GM19328 (cell line): ENCODE results near the gene DOCK3.
"Not testable (repeated sequence)": the region's sequence is repeated elsewhere in the genome, so short reads cannot be mapped to it uniquely, and the experiment has no call there.

Experiments
- ATAC-seq: cut with Tn5 transposase; IDR thresholded peaks from one replicate; pipeline ENCODE4 v1.9.1; 2021; ENCODE audit warnings: mild to moderate bottlenecking, moderate library complexity; ENCODE audit not compliant: unreplicated experiment

The DOCK3 gene

GRCh38 chr3:51353131-51353530 lies 678.4 kb downstream of the DOCK3 start:
- ATAC-seq: no peak

- ATAC-seq: no peak
These were observed 679.0 kb downstream of the DOCK3 start for GRCh38 chr3:51353691-51354090.

- ATAC-seq: no peak
These were observed 679.4 kb downstream of the DOCK3 start for GRCh38 chr3:51354172-51354571.

GRCh38 chr3:51354731-51355615 lies 680.2 kb downstream of the DOCK3 start:
- ATAC-seq: no peak

GRCh38 chr3:51355891-51356578 lies 681.3 kb downstream of the DOCK3 start:
- ATAC-seq: no peak

- no peak for ATAC-seq
These were observed 683.1 kb downstream of the DOCK3 start for GRCh38 chr3:51357856-51358255.

- ATAC-seq: no peak
These were observed 684.3 kb downstream of the DOCK3 start for GRCh38 chr3:51358981-51359380.

- no peak for ATAC-seq
These were observed 686.1 kb downstream of the DOCK3 start for GRCh38 chr3:51360806-51361205.

GRCh38 chr3:51361746-51362145 lies 687.0 kb downstream of the DOCK3 start:
- ATAC-seq: no peak

GRCh38 chr3:51362476-51362875 lies 687.7 kb downstream of the DOCK3 start:
- ATAC-seq: no peak

- not testable (repeated sequence) for ATAC-seq
These were observed 693.5 kb downstream of the DOCK3 start for GRCh38 chr3:51368276-51368675.

GRCh38 chr3:51371943-51372557 lies 697.3 kb downstream of the DOCK3 start:
- ATAC-seq: no peak

GRCh38 chr3:51373658-51374421 lies 699.1 kb downstream of the DOCK3 start:
- no peak for ATAC-seq

- no peak for ATAC-seq
These were observed 699.7 kb downstream of the DOCK3 start for GRCh38 chr3:51374456-51374855.

- no peak for ATAC-seq
These were observed 700.4 kb downstream of the DOCK3 start for GRCh38 chr3:51375136-51375535.

- no peak for ATAC-seq
These were observed 700.8 kb downstream of the DOCK3 start for GRCh38 chr3:51375571-51375970.

GRCh38 chr3:51378065-51378464 lies 703.3 kb downstream of the DOCK3 start:
- no peak for ATAC-seq

- no peak for ATAC-seq
These were observed 704.0 kb downstream of the DOCK3 start for GRCh38 chr3:51378726-51379125.

- ATAC-seq: no peak
These were observed 704.6 kb downstream of the DOCK3 start for GRCh38 chr3:51379301-51379700.

GRCh38 chr3:51379746-51380455 lies 705.2 kb downstream of the DOCK3 start:
- ATAC-seq: no peak
